Endodermal cell (in vitro differentiated cells): ENCODE measurements around the gene FUZ. TPM values are rescaled to one million over a fixed set of nuclear protein-coding genes. Genes with fewer than 3 reads are reported as not detected.
A peak's percentile ranks its signal among the peaks of the same experiment; 100 is the strongest.

Experiments
- DNase-seq: peaks from one replicate; pipeline ENCODE4 v3.0.0-alpha.2; 2017
- H3K27ac ChIP-seq: 2 replicates; pipeline ENCODE4 v1.5.1; 2013; ENCODE audit warnings: mild to moderate bottlenecking, low read depth, low read length, moderate library complexity
- H3K27me3 ChIP-seq: 2 replicates; pipeline ENCODE4 v1.6.1; 2013; ENCODE audit warnings: mild to moderate bottlenecking, low read length, moderate library complexity; ENCODE audit not compliant: insufficient read depth, control insufficient read depth, poor library complexity, severe bottlenecking
- H3K36me3 ChIP-seq: 2 replicates; pipeline ENCODE4 v1.7.0; 2013; ENCODE audit warnings: mild to moderate bottlenecking, low read length, moderate library complexity; ENCODE audit not compliant: control insufficient read depth, insufficient read depth
- H3K4me1 ChIP-seq: one replicate; pipeline ENCODE4 v1.7.0; 2013; ENCODE audit warnings: low read length; ENCODE audit not compliant: control insufficient read depth, insufficient read depth
- H3K4me3 ChIP-seq: 2 replicates; pipeline ENCODE4 v1.5.1; 2013; ENCODE audit warnings: mild to moderate bottlenecking, low read length, moderate library complexity
- H3K9ac ChIP-seq: 2 replicates; pipeline ENCODE4 v1.6.1; 2013; ENCODE audit warnings: mild to moderate bottlenecking, low read length, moderate library complexity; ENCODE audit not compliant: poor library complexity, severe bottlenecking; ENCODE audit errors: extremely low read depth
- H3K9me3 ChIP-seq: 2 replicates; pipeline ENCODE4 v1.6.1; 2013; ENCODE audit warnings: mild to moderate bottlenecking, low read length, moderate library complexity; ENCODE audit not compliant: control insufficient read depth
- H3K27ac Mint-ChIP-seq: 2 replicates; pipeline ENCODE4 v1.8.0; 2020; ENCODE audit warnings: mixed read lengths
- H3K27me3 Mint-ChIP-seq: 2 replicates; pipeline ENCODE4 v1.8.0; 2021; ENCODE audit warnings: mild to moderate bottlenecking, mixed read lengths; ENCODE audit not compliant: insufficient read depth
- H3K36me3 Mint-ChIP-seq: 2 replicates; pipeline ENCODE4 v1.8.0; 2020; ENCODE audit warnings: low read depth, mixed read lengths
- H3K4me1 Mint-ChIP-seq: 2 replicates; pipeline ENCODE4 v1.8.0; 2020; ENCODE audit warnings: mixed read lengths
- H3K4me3 Mint-ChIP-seq: 2 replicates; pipeline ENCODE4 v1.8.0; 2020; ENCODE audit warnings: mild to moderate bottlenecking, moderate library complexity, mixed read lengths
- H3K9me3 Mint-ChIP-seq: 2 replicates; pipeline ENCODE4 v1.8.0; 2020; ENCODE audit warnings: mild to moderate bottlenecking, mixed read lengths
- CTCF ChIP-seq: fragments of 200-600 bp; sonication (generic); conservative IDR thresholded peaks from 2 replicates; pipeline ENCODE4 v1.5.0; 2021; ENCODE audit warnings: antibody characterized with exemption, mild to moderate bottlenecking
- WGBS, 2 experiments: methylation state at CpG; one replicate each; pipeline versions ENCODE4 v1.1.5 to v1.1.7; 2013; ENCODE audit warnings: missing lambda C conversion rate in 2 of 2, mixed read lengths in 1 of 2; ENCODE audit not compliant: insufficient coverage in 1 of 2, insufficient read length in 1 of 2; 5-methylcytosine and 5-hydroxymethylcytosine counted together
- total RNA-seq, 2 donors: library from RNA; stranded (reverse); fragmentation: NEBNext Ultra II Directional in 1 of 2; extraction: Animal tissue kit (Norgen Biotek cat#: 25700) in 1 of 2; gene quantifications; 2 replicates in 1 of 2; 3 replicates in 1 of 2; pipeline ENCODE4 v1.2.1, GENCODE V29; 2021

FUZ gene
- total RNA-seq, 2 donors from 2014 or later = 26.1 to 41.2 TPM

- Mint-ChIP-seq H3K36me3 (peaks cover 16% of the 10 kb centered on the region), H3K9me3 (no peaks in the 10 kb centered on the region), H3K27me3 (peaks cover 1% of the 10 kb centered on the region), H3K4me3 (peak overlapping the region; percentile 63), H3K27ac (peak overlapping the region; percentile 50), H3K4me1 (peaks cover 6% of the 10 kb centered on the region)
- Histone ChIP-seq H3K4me3 (no peak overlapping the region), H3K4me1 (no peaks in the 10 kb centered on the region), H3K9me3 (no peaks in the 10 kb centered on the region), H3K27ac (no peak overlapping the region), H3K27me3 (no peaks in the 10 kb centered on the region), H3K36me3 (peaks cover 12% of the 10 kb centered on the region), H3K9ac (no peak overlapping the region)
- no peak for DNase-seq
- 96% methylated on average over 5 of the region's 5 CpGs; no CpG with 5 or more reads in 1 of the 2 experiments for WGBS, 2 experiments
- no peak for TF ChIP-seq CTCF
Measured at GRCh38 chr19:49809941-49810389, 3.1 kb downstream of the FUZ start.

GRCh38 chr19:49809160-49809940 is 3.7 kb downstream of the FUZ start:
- no peak overlapping the region for H3K27ac ChIP-seq
- H3K27me3 ChIP-seq = no peaks in the 10 kb centered on the region
- Mint-ChIP-seq H3K27me3 (peaks cover 1% of the 10 kb centered on the region), H3K9me3 (no peaks in the 10 kb centered on the region), H3K36me3 (peaks cover 22% of the 10 kb centered on the region), H3K27ac (peak overlapping the region; percentile 89), H3K4me3 (peak overlapping the region; percentile 63), H3K4me1 (peaks cover 6% of the 10 kb centered on the region)
- H3K4me1 ChIP-seq = no peaks in the 10 kb centered on the region
- peak; percentile 84 for DNase-seq
- H3K4me3 ChIP-seq = peak overlapping the region; percentile 69
- TF ChIP-seq CTCF = peak; percentile 48
- no peak overlapping the region for H3K9ac ChIP-seq
- peaks cover 18% of the 10 kb centered on the region for H3K36me3 ChIP-seq
- 24 to 50% methylated on average over 18 to 50 of the region's 50 CpGs for WGBS, 2 experiments
- H3K9me3 ChIP-seq = no peaks in the 10 kb centered on the region

GRCh38 chr19:49808711-49809159 is 4.4 kb downstream of the FUZ start:
- Mint-ChIP-seq H3K9me3 (no peaks in the 10 kb centered on the region), H3K4me3 (peak overlapping the region; percentile 63), H3K4me1 (peaks cover 6% of the 10 kb centered on the region), H3K27ac (peak overlapping the region; percentile 89), H3K36me3 (peaks cover 23% of the 10 kb centered on the region), H3K27me3 (peaks cover 1% of the 10 kb centered on the region)
- Histone ChIP-seq H3K4me1 (no peaks in the 10 kb centered on the region), H3K36me3 (peaks cover 22% of the 10 kb centered on the region), H3K9ac (no peak overlapping the region), H3K9me3 (no peaks in the 10 kb centered on the region), H3K4me3 (peak overlapping the region; percentile 69), H3K27me3 (no peaks in the 10 kb centered on the region), H3K27ac (no peak overlapping the region)
- peak; percentile 99 for DNase-seq
- no peak for TF ChIP-seq CTCF
- 8 to 9% methylated on average over 14 to 31 of the region's 31 CpGs for WGBS, 2 experiments
